Astrocyte (in vitro differentiated cells and primary cell): ENCODE data around the gene KCND2. TPM values are rescaled to one million over a fixed set of nuclear protein-coding genes. Genes with fewer than 3 reads are reported as not detected.
"Not testable (repeated sequence)": the region's sequence is repeated elsewhere in the genome, so short reads cannot be mapped to it uniquely, and the experiment has no call there.

ENCODE experiments used
- DNase-seq: peaks from one replicate; pipeline ENCODE4 v3.0.0-alpha.2; 2010; ENCODE audit warnings: low read depth
- FAIRE-seq: peaks from 2 replicates; lab custom pipeline; 2011; peaks lifted over from hg19 to GRCh38; lab: Jason Lieb, UNC
- H2AFZ ChIP-seq: 2 replicates; pipeline ENCODE4 v1.6.0; 2012; ENCODE audit warnings: low read depth, low read length, inconsistent platforms
- H3K27ac ChIP-seq: 2 replicates; pipeline ENCODE4 v1.5.1; 2011; ENCODE audit warnings: low read depth, low read length, inconsistent platforms
- H3K27me3 ChIP-seq: 2 replicates; pipeline ENCODE4 v1.6.0; 2011; ENCODE audit warnings: low read length, inconsistent platforms; ENCODE audit not compliant: insufficient read depth
- H3K36me3 ChIP-seq: 2 replicates; pipeline ENCODE4 v1.5.1; 2011; ENCODE audit warnings: low read length, inconsistent platforms; ENCODE audit not compliant: insufficient read depth
- H3K4me1 ChIP-seq: 2 replicates; pipeline ENCODE4 v1.5.1; 2011; ENCODE audit warnings: low read length, inconsistent platforms; ENCODE audit not compliant: insufficient read depth
- H3K4me2 ChIP-seq: 2 replicates; pipeline ENCODE4 v1.6.0; 2012; ENCODE audit warnings: low read length, inconsistent platforms
- H3K4me3 ChIP-seq: 2 replicates; pipeline ENCODE4 v1.5.1; 2011; ENCODE audit warnings: low read depth, mild to moderate bottlenecking, low read length, inconsistent platforms; ENCODE audit not compliant: insufficient read depth
- H3K79me2 ChIP-seq: 2 replicates; pipeline ENCODE4 v1.6.0; 2012; ENCODE audit warnings: mild to moderate bottlenecking, low read length, inconsistent platforms; ENCODE audit not compliant: insufficient read depth
- H3K9ac ChIP-seq: 2 replicates; pipeline ENCODE4 v1.6.0; 2012; ENCODE audit warnings: mild to moderate bottlenecking, low read length, inconsistent platforms
- H3K9me3 ChIP-seq: 2 replicates; pipeline ENCODE4 v1.5.1; 2012; ENCODE audit warnings: low read depth, mild to moderate bottlenecking, low read length, inconsistent platforms; ENCODE audit not compliant: insufficient read depth
- H4K20me1 ChIP-seq: 2 replicates; pipeline ENCODE4 v1.6.0; 2012; ENCODE audit warnings: low read length, inconsistent platforms; ENCODE audit not compliant: insufficient read depth
- H3K27ac Mint-ChIP-seq: one replicate; pipeline ENCODE4 v1.8.0; 2021; ENCODE audit warnings: mild to moderate bottlenecking, mixed read lengths; ENCODE audit not compliant: unreplicated experiment
- H3K27me3 Mint-ChIP-seq: one replicate; pipeline ENCODE4 v1.8.0; 2021; ENCODE audit warnings: low read depth, mixed read lengths; ENCODE audit not compliant: unreplicated experiment
- H3K36me3 Mint-ChIP-seq: one replicate; pipeline ENCODE4 v1.8.0; 2021; ENCODE audit warnings: low read depth, mixed read lengths; ENCODE audit not compliant: unreplicated experiment
- H3K4me1 Mint-ChIP-seq: one replicate; pipeline ENCODE4 v1.8.0; 2021; ENCODE audit warnings: low read depth, mixed read lengths; ENCODE audit not compliant: unreplicated experiment
- H3K4me3 Mint-ChIP-seq: one replicate; pipeline ENCODE4 v1.8.0; 2021; ENCODE audit warnings: mild to moderate bottlenecking, moderate library complexity, mixed read lengths; ENCODE audit not compliant: unreplicated experiment
- H3K9me3 Mint-ChIP-seq: one replicate; pipeline ENCODE4 v1.8.0; 2021; ENCODE audit warnings: mild to moderate bottlenecking, mixed read lengths; ENCODE audit not compliant: unreplicated experiment
- EZH2 ChIP-seq: IDR thresholded peaks from 2 replicates; pipeline ENCODE4 v1.6.1; 2012; ENCODE audit warnings: mild to moderate bottlenecking, low read length, inconsistent platforms; ENCODE audit not compliant: insufficient read depth
- total RNA-seq: library from RNA; stranded (reverse); gene quantifications from 2 replicates; pipeline ENCODE4 v1.2.1, GENCODE V29; 2021
- TF ChIP-seq, protein P1 (sequence below): IDR thresholded peaks from 2 replicates; pipeline ENCODE4 v1.5.1; 2011; ENCODE audit warnings: low read depth, mild to moderate bottlenecking, inconsistent platforms, low read length, moderate library complexity; ENCODE audit not compliant: insufficient read depth

The KCND2 gene
- total RNA-seq, 1 donor from 2014 or later: 0.30 TPM

DNA sequence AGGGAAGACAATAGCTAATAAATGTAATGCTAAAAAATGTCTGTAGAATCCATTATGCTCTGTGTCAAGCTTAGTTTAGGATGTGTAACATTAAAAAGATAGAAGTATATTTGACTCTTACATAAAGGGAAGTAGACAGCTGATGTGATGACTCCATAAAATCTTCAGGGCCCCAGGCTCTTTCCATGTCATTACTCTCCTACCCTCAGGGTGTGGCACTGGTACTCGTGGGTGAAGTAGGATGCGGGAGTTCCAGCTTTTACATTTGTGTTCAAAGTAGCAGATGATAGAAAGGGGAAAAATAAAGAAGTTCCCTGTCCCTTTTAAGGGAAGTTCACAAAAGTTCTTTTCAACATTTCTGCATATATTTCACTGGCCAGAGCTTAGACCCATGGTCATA, 427.8 kb downstream of the KCND2 start:
- no peaks in the 10 kb centered on the region for H3K36me3 ChIP-seq
- H4K20me1 ChIP-seq: no peaks in the 10 kb centered on the region
- TF ChIP-seq EZH2: no peak
- TF ChIP-seq, protein P1, sequence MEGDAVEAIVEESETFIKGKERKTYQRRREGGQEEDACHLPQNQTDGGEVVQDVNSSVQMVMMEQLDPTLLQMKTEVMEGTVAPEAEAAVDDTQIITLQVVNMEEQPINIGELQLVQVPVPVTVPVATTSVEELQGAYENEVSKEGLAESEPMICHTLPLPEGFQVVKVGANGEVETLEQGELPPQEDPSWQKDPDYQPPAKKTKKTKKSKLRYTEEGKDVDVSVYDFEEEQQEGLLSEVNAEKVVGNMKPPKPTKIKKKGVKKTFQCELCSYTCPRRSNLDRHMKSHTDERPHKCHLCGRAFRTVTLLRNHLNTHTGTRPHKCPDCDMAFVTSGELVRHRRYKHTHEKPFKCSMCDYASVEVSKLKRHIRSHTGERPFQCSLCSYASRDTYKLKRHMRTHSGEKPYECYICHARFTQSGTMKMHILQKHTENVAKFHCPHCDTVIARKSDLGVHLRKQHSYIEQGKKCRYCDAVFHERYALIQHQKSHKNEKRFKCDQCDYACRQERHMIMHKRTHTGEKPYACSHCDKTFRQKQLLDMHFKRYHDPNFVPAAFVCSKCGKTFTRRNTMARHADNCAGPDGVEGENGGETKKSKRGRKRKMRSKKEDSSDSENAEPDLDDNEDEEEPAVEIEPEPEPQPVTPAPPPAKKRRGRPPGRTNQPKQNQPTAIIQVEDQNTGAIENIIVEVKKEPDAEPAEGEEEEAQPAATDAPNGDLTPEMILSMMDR: no peak
- FAIRE-seq: no peak
- Mint-ChIP-seq H3K27ac (no peak overlapping the region), H3K4me3 (no peak overlapping the region), H3K27me3 (no peaks in the 10 kb centered on the region), H3K9me3 (peaks cover 3% of the 10 kb centered on the region), H3K4me1 (no peaks in the 10 kb centered on the region), H3K36me3 (no peaks in the 10 kb centered on the region)
- H3K4me1 ChIP-seq: no peaks in the 10 kb centered on the region
- no peak overlapping the region for H3K4me3 ChIP-seq
- H2AFZ ChIP-seq: no peak overlapping the region
- DNase-seq: no peak
- no peaks in the 10 kb centered on the region for H3K79me2 ChIP-seq
- no peak overlapping the region for H3K9ac ChIP-seq
- no peak overlapping the region for H3K27ac ChIP-seq
- no peaks in the 10 kb centered on the region for H3K27me3 ChIP-seq
- no peak overlapping the region for H3K4me2 ChIP-seq
- H3K9me3 ChIP-seq: no peaks in the 10 kb centered on the region

DNA sequence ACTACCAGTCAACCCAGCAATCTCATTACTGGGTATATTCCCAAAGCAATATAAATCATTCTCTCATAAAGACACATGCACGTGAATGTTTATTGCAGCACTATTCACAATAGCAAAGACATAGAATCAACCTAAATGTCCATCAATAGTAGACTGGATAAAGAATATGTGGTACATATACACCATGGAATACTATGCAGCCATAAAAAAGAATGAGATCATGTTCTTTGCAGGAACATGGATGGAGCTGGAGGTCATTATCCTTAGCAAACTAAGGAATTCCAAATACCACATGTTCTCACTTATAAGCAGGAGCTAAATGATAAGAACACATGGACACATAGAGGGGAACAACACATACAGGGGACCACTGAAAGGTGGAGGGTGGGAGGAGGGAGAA, 429.4 kb downstream of the KCND2 start:
- not testable (repeated sequence) for H3K4me1 Mint-ChIP-seq, H3K4me1 ChIP-seq, H3K9ac ChIP-seq, H3K9me3 Mint-ChIP-seq, H3K27ac ChIP-seq, H3K9me3 ChIP-seq, H3K27me3 ChIP-seq, H3K4me3 ChIP-seq, H3K27ac Mint-ChIP-seq, H2AFZ ChIP-seq, H3K4me3 Mint-ChIP-seq, H4K20me1 ChIP-seq, H3K36me3 Mint-ChIP-seq, FAIRE-seq, H3K79me2 ChIP-seq, H3K4me2 ChIP-seq, H3K27me3 Mint-ChIP-seq, DNase-seq, H3K36me3 ChIP-seq

DNA sequence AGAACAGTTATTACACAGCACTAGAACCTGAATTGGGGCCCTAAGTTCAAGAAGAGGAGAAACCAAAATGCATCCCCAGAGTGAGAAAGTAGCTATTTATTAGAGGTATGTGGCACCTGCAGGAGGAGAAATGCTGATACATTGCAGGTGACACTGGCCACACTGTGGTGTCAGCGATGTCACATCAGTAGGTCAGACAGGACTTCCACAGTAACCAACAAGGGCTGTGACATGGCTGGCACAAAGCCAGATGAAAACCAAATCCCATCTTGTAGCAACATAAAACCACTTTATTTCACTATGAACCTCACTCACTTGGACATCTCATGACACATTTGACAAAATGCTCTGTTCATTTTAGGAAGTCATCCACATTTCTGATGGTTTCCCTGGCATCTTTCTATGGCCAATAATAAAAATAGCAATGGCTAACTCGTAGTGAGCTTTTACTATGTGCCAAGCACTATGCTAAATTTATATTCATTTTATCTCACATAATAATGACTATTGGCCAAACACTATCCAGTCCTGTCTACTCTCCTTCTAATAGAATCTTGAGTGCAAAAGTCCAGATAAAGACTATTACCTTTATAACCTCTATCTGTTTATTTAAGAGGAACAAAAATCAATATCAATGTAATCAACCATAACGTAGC, 430.7 kb downstream of the KCND2 start:
- no peaks in the 10 kb centered on the region for H3K27me3 ChIP-seq

More for the DNA sequence above, 430.7 kb downstream of the KCND2 start:
- no peaks in the 10 kb centered on the region for H3K4me1 ChIP-seq
- H3K9me3 ChIP-seq: no peaks in the 10 kb centered on the region
- H3K4me3 ChIP-seq: no peak overlapping the region
- Mint-ChIP-seq H3K27ac (no peak overlapping the region), H3K4me1 (no peaks in the 10 kb centered on the region), H3K36me3 (no peaks in the 10 kb centered on the region), H3K27me3 (no peaks in the 10 kb centered on the region), H3K4me3 (no peak overlapping the region), H3K9me3 (no peaks in the 10 kb centered on the region)
- FAIRE-seq (no peak), DNase-seq (no peak)
- H3K4me2 ChIP-seq: no peak overlapping the region
- no peak overlapping the region for H3K27ac ChIP-seq
- H4K20me1 ChIP-seq: no peaks in the 10 kb centered on the region
- TF ChIP-seq, protein P1: no peak
- no peak for TF ChIP-seq EZH2
- H3K79me2 ChIP-seq: no peaks in the 10 kb centered on the region
- H3K36me3 ChIP-seq: no peaks in the 10 kb centered on the region
- no peak overlapping the region for H2AFZ ChIP-seq
- H3K9ac ChIP-seq: no peak overlapping the region
